ENCODE data around the gene FBP1.

The FBP1 gene

GRCh38 chr9:94672811-94673487 lies 33.6 kb upstream of the FBP1 start:
- no peak for TF ChIP-seq CTCF (IDR thresholded peaks at IDR 0.05; ENCODE audit: low read depth, low read length)
- Histone ChIP-seq H3K27ac (no peak overlapping the region), H3K27me3 (ENCODE audit: insufficient read depth, low read depth, severe bottlenecking) (no peaks in the 10 kb centered on the region), H3K9me3 (ENCODE audit: severe bottlenecking) (no peaks in the 10 kb centered on the region), H3K36me3 (no peaks in the 10 kb centered on the region), H3K4me3 (ENCODE audit: low read depth, low read length) (no peak overlapping the region)
- no peak for DNase-seq

- Histone ChIP-seq H3K9me3 (ENCODE audit: severe bottlenecking) (no peaks in the 10 kb centered on the region), H3K27ac (no peak overlapping the region), H3K27me3 (ENCODE audit: insufficient read depth, low read depth, severe bottlenecking) (no peaks in the 10 kb centered on the region), H3K4me3 (ENCODE audit: low read depth, low read length) (no peak overlapping the region), H3K36me3 (no peaks in the 10 kb centered on the region)
- peak; percentile 68 for DNase-seq
- TF ChIP-seq CTCF (IDR thresholded peaks at IDR 0.05; ENCODE audit: low read depth, low read length): peak; percentile 94
These were observed 29.8 kb upstream of the FBP1 start for GRCh38 chr9:94668928-94669729.

GRCh38 chr9:94668418-94668927 lies 29.2 kb upstream of the FBP1 start:
- H3K27me3 ChIP-seq (ENCODE audit: insufficient read depth, low read depth, severe bottlenecking): no peaks in the 10 kb centered on the region
- H3K36me3 ChIP-seq: no peaks in the 10 kb centered on the region
- no peak overlapping the region for H3K4me3 ChIP-seq (ENCODE audit: low read depth, low read length)
- no peaks in the 10 kb centered on the region for H3K9me3 ChIP-seq (ENCODE audit: severe bottlenecking)
- no peak overlapping the region for H3K27ac ChIP-seq
- DNase-seq: no peak
- TF ChIP-seq CTCF (IDR thresholded peaks at IDR 0.05; ENCODE audit: low read depth, low read length): no peak

GRCh38 chr9:94666364-94667099 lies 27.2 kb upstream of the FBP1 start:
- H3K4me3 ChIP-seq (ENCODE audit: low read depth, low read length): no peak overlapping the region
- H3K27ac ChIP-seq: no peak overlapping the region
- no peak for TF ChIP-seq CTCF (IDR thresholded peaks at IDR 0.05; ENCODE audit: low read depth, low read length)
- no peak for DNase-seq
- H3K9me3 ChIP-seq (ENCODE audit: severe bottlenecking): no peaks in the 10 kb centered on the region
- no peaks in the 10 kb centered on the region for H3K27me3 ChIP-seq (ENCODE audit: insufficient read depth, low read depth, severe bottlenecking)
- H3K36me3 ChIP-seq: no peaks in the 10 kb centered on the region

GRCh38 chr9:94665613-94666012 lies 26.3 kb upstream of the FBP1 start:
- H3K27me3 ChIP-seq (ENCODE audit: insufficient read depth, low read depth, severe bottlenecking): no peaks in the 10 kb centered on the region
- DNase-seq: no peak
- no peaks in the 10 kb centered on the region for H3K36me3 ChIP-seq
- no peak overlapping the region for H3K4me3 ChIP-seq (ENCODE audit: low read depth, low read length)
- H3K9me3 ChIP-seq (ENCODE audit: severe bottlenecking): no peaks in the 10 kb centered on the region
- H3K27ac ChIP-seq: no peak overlapping the region
- TF ChIP-seq CTCF (IDR thresholded peaks at IDR 0.05; ENCODE audit: low read depth, low read length): no peak

Data from WERI-Rb-1 (cell line).